ENCODE data around the gene ZNF804A. TPM values are rescaled to one million over a fixed set of nuclear protein-coding genes. Genes with fewer than 3 reads are reported as not detected.

ZNF804A gene
- total and polyA plus RNA-seq, 2 of the 4 experiments (the other 2 are of a cell fraction): 2.2 to 2.7 TPM

DNA sequence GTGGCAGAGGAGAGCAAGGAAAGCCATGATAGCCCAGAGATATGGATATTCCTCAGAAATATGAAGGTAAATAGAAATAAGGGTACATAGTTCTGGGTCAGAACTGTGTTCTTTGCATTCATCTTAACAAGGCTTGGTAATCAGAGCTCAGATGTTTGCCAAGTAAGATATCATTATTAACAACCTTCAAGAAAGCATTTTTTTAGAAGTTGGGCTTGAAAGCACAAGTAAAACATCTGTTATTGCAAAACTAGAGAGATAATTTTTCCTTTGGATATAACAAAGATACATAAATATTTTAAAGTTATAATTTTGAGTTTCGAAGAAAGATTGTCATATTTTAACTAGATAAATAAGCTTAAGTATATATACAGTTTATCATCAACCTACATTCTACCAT is 171.4 kb downstream of the ZNF804A start:
- Histone ChIP-seq H3K27me3 (ENCODE audit: control insufficient read depth, insufficient read depth, low read length) (no peaks in the 10 kb centered on the region), H3K4me1 (ENCODE audit: control insufficient read depth, insufficient read depth, low read length) (no peaks in the 10 kb centered on the region), H3K4me2 (ENCODE audit: low read depth, low read length) (peak overlapping the region; percentile 36; the same call in 1 of the 2 replicates), H2BK5ac (ENCODE audit: low read depth, low read length, poor library complexity, severe bottlenecking) (peak overlapping the region; percentile 38), H3K18ac (ENCODE audit: low read depth, low read length) (no peak overlapping the region), H2AK9ac (replicated peaks; ENCODE audit: low read depth, low read length, poor library complexity) (no peak overlapping the region), H3K9me1 (ENCODE audit: insufficient read depth, low read length) (no peaks in the 10 kb centered on the region), H3K9me3 (ENCODE audit: control insufficient read depth, insufficient read depth, low read length) (no peaks in the 10 kb centered on the region), H3K27ac (ENCODE audit: insufficient read depth, low read length) (no peak overlapping the region), H2BK20ac (ENCODE audit: low read depth, low read length) (no peak overlapping the region), H2BK15ac (ENCODE audit: low read depth, low read length) (no peak overlapping the region), H2BK120ac (ENCODE audit: low read depth, low read length) (no peak overlapping the region), H3K36me3 (ENCODE audit: control insufficient read depth, insufficient read depth, low read length) (no peaks in the 10 kb centered on the region), H3K4ac (ENCODE audit: low read depth, low read length) (no peak overlapping the region), H3K79me1 (ENCODE audit: low read depth in 1 of 2, low read length in 2 of 2) (no peaks in the 10 kb centered on the region), H3K23ac (ENCODE audit: low read depth, low read length) (no peak overlapping the region), H3K4me3 (ENCODE audit: insufficient read depth, low read depth, low read length) (no peak overlapping the region), H2AK5ac (ENCODE audit: low read depth, low read length) (no peak overlapping the region), H4K20me1 (ENCODE audit: insufficient read depth, low read length) (no peaks in the 10 kb centered on the region), H3K14ac (replicated peaks; ENCODE audit: low read depth, low read length) (no peak overlapping the region), H4K91ac (ENCODE audit: insufficient read depth, low read depth, low read length) (no peak overlapping the region), H2AFZ (replicated peaks; ENCODE audit: low read length, poor library complexity) (no peak overlapping the region), H4K8ac (ENCODE audit: low read depth in 2 of 2, low read length in 2 of 2) (no peak overlapping the region), H3K9ac (ENCODE audit: low read depth, low read length) (no peak overlapping the region), H4K5ac (ENCODE audit: low read depth, low read length) (no peak overlapping the region), H3K56ac (ENCODE audit: extremely low read depth, insufficient read depth, low read length) (no peak overlapping the region)
- in situ Hi-C loops (cut with MboI; ENCODE audit: low sequenced_read_pairs) (no loop called here), dilution Hi-C loops (cut with HindIII; ENCODE audit: low sequenced_read_pairs, unreplicated experiment) (no loop called here), intact Hi-C loops (cut with micrococcal nuclease) (loop anchor here (10.0 kb wide), 1 partner anchor 115 kb away; no protein-coding TSS in a partner anchor)
- TF ChIP-seq CEBPB (IDR thresholded peaks at IDR 0.05; ENCODE audit: low read depth, low read length): peak; percentile 81
- TF ChIP-seq SMC3 (IDR thresholded peaks at IDR 0.05; ENCODE audit: low read depth, low read length): no peak
- no TSS peak for BruUV-seq (replicated peaks)
- ATAC-seq (ENCODE audit: low read depth) (peak; percentile 37), DNase-seq (peak; percentile 41)
- CTCF ChIA-PET: no interaction called here
- no CpG with 5 or more reads among the region's 1 CpG for WGBS, 2 experiments (ENCODE audit: extremely low coverage in 2 of 2, insufficient read length in 1 of 2)
- POLR2A ChIA-PET (ENCODE audit: unreplicated experiment): no interaction called here
